NOMO-1 treated with dmso at 0.1 percent for 144 hours (cell line): Measurements from ENCODE around the gene ZNF445.
"Not testable (repeated sequence)": the region's sequence is repeated elsewhere in the genome, so short reads cannot be mapped to it uniquely, and the experiment has no call there.

Source experiments
- DNase-seq: peaks from one replicate; lab custom pipeline; 2025; ENCODE audit not compliant: unreplicated experiment; lab: John Stamatoyannopoulos, UW

ZNF445 gene

GRCh38 chr3:44476963-44477311 lies 533 bp downstream of the ZNF445 start:
- DNase-seq: no peak

DNA sequence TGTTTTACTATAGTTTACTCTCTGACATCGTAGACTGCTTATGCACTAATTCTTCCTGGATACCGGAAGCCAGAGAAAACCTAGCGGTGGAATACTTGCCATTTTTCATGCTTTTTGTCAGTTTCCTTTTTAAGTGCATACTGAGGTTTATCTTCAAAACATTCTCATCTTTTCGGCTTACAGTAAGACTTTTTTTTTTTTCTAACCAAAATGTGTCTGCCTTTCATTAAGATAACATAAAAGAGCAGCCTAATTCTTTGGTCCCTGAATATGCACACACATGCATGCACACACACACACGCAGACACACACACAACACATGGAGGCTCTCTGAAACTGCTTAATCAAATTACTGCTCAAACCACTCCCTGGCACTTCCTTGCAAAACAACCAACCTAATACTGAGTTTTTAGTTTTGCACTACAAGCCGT lies 1.3 kb downstream of the ZNF445 start:
- DNase-seq: no peak

DNA sequence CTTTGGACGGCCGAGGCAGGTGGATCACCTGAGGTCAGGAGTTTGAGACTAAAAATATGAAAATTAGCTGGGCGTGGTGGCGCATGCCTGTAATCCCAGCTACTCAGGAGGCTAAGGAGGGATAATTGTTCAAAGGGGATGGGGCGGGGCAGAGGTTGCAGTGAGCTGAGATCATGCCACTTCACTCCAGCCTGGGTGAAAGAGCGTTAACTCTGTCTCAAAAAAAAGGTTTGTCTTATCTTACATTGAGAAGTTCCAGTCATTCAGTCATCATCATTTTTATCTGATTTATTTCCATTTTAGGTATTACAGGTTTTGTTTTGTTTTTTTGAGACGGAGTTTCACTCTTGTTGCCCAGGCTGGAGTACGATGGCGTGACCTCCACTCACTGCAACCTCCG lies 2.6 kb downstream of the ZNF445 start:
- DNase-seq: not testable (repeated sequence)

GRCh38 chr3:44470430-44470829 lies 7.0 kb downstream of the ZNF445 start:
- no peak for DNase-seq

DNA sequence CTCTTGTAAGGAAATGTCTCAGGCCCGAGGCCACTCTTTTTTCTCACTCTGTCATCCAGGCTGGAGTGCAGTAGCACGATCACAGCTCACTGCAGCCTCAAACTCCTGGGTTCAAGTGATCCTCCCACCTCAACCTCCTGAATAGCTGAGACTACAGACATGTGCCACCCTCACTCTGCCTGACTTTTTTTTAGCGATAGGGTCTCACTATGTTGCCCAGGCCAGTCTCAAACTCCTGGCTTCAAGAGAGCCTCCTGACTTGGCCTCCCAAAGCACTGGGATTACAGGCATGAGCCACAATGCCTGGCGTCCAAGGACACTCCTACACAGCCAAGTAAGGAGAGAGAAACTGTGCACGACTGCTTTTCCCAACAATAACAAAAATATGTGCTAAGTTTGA lies 7.6 kb downstream of the ZNF445 start:
- DNase-seq: no peak

DNA sequence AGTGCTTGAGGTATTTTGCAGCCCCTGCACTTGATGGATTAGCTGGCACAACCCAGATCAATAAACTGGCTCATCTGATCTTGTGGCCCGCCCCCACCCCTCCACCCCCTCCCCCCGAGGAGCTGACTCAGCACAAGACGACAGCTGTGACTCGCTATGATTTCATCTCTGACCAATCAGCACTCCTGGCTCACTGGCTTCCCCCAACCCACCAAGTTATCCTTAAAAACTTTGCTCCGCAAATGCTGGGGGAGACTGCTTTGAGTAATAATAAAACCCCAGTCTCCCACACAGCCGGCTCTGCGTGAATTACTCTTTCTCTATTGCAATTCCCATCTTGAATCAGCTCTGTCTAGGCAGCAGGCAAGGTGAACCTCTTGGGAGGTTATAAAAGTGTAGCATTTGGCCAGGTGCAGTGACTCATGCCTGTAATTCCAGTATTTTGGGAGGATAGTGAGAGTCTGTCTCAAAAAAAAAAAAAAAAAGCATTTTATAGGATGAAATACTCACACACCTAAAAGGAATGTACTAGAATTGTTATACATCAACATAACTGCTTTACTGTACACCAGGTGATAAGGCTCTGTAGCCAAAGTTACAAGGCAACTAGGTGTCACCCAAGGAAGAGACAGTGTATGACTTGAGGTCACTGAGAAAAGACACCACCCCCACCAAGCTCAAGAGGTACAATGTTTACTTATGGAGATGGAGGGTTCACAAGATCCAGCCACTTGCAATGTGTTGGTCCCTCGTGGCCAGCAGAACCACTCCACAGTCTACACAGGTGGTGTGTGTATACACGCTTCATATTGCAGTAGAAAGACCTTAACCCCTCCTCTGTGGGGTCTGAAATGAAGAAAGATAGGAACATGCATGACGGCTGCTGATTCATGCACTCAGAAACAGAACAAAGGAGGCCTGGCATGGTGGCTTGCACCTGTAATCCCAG lies 8.6 kb downstream of the ZNF445 start:
- no peak for DNase-seq

- not testable (repeated sequence) for DNase-seq
Measured at GRCh38 chr3:44468099-44468537, 9.4 kb downstream of the ZNF445 start.

DNA sequence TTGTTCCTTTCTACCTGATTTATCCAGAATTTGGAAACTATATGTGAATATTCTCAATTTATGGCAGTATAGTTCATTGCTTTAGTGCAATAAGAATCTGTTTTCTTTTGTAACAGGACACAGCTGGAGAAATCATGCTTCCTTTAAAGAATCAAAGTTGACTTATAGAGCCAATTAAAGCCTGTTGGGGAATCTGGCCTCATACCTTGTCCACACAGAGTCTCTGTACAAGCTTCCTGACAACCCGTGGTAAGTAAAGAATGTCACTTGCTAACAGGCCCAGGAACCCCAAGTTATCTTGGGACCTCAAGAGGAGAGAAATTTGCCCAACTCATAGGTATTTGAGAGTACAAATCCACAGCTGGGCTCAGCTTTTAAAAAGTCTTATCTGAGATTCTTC lies 10.2 kb downstream of the ZNF445 start:
- DNase-seq: no peak

GRCh38 chr3:44464920-44465319 lies 12.6 kb downstream of the ZNF445 start:
- DNase-seq: not testable (repeated sequence)

DNA sequence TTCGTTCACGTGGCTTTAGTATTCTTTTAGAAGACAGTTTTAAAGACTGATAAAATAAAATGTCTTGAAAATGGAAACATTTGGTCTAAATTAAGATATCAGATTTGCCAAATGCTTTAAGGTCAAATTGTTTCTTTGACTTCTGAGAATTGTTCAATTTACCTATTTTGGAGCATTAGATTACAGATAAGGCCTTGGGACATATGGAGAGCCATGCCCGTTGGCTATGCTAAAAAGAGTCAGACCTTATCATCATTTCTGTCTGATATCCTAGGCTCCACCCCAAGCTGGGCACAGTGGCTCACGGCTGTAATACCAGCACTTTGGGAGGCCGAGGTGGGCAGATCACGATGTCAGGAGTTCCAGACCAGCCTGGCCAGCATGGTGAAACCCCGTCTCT lies 13.0 kb downstream of the ZNF445 start:
- DNase-seq: no peak

DNA sequence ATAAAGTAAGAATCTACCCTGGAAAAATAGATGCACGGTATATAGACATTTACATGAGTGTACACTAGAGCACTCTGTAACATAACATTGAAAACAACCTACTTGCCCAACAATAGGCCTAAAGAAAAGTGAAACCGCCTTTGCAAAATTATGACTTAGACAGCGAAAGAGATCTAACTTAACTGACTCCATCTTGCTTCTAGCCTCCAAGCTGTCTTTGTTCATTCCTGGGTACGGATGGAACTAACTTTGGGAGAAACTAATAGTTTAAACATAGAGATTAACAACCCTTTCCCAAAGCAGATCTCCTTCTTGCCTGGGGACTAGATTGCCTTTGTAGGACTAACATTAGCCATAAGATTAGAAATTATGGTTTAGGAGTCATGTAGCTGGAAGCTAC lies 17.4 kb downstream of the ZNF445 start:
- DNase-seq: not testable (repeated sequence)

- no peak for DNase-seq
Measured at GRCh38 chr3:44455318-44455717, 22.2 kb downstream of the ZNF445 start.

- no peak for DNase-seq
Measured at GRCh38 chr3:44454258-44454657, 23.2 kb downstream of the ZNF445 start.

DNA sequence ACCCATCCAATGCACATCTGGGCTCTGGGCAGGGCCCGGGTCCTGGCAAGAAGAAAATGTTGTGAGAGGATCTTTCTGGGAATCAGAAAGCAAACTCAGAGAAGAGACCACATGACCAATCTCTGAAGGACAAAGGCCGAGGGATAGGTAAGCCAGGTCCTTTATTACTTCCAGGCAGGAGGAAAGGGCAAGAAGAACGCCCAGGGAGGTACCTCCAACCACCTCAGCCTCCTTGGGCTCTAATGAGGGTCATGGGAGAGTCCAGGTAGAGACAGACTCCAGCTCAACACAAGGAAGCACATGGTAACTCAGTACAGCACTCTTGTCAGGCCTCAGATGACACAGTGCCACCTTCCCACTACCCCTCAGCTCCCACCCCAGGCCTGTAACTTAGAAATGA lies 26.0 kb downstream of the ZNF445 start:
- DNase-seq: no peak

DNA sequence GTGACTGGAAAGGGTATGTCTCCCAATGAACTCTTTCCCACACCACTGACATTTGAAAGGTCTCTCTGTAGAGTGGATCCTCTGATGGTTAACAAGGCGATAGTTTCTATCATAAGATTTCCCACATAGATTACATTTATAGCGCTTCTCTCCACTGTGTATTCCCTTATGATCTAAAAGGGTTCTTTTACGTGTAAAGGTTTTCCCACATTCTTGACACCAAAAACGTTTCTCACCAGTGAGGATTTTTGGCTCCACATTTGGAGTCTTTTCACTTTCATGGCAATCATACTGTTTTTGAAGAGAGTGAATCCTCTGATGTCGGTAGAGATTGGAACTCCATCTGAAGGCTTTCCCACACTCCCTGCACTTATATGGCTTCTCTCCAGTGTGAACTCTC lies 30.5 kb downstream of the ZNF445 start:
- DNase-seq: no peak

DNA sequence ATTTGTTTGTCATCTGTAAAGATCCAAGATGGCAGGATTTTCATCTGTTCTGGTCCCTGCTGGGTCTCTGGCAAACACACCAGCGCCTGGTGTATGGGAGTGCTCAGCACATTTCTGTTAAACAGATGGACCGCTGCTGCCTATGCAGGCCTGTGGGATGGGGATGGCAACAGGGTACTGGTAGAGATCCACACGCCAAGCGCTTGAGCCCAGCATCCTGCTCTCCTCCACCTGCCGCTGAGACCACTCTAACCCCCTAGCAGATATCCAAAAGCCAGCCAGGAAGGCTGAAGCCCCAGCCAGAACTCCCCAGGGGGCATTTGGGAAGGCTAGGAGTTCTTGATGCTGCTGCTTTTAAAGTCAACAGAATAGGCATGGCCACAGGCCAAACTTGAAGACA lies 31.7 kb downstream of the ZNF445 start:
- DNase-seq: no peak

GRCh38 chr3:44444896-44445691 lies 32.4 kb downstream of the ZNF445 start:
- no peak for DNase-seq

GRCh38 chr3:44444437-44444836 lies 33.0 kb downstream of the ZNF445 start:
- DNase-seq: no peak

DNA sequence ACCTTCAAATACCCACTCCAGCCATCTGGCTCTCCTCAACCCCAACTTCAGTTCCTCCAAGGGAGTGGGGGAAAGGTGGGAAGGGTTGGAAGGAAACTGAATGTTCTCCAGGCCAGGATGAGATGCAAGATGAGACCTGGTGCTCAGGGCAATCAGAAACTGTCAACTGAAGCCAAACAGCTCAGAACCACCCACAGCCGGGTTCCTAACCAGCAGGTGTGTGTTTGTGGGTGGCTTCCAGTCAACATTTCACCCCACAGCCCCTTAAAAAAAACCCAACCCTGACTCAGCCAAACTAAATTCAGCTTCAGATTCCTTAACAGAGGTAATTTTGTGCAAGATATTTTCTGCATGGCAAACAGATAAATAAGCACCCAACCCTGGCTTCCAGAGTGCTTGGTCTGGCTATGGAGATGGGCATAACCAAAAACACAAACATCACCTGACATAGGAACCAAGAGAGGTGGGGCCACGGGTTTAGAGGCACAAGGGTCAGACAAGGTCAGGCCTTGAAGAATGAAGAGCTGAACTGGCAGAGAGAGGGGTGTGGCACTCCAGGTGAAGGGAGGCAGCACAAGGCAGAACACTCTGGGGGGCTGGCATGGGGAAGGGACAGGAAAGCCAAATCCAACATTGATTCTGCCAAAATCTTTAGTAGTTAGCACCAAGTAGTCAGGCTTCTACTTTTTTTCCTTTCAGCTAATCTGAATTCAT lies 34.7 kb downstream of the ZNF445 start:
- DNase-seq: no peak

DNA sequence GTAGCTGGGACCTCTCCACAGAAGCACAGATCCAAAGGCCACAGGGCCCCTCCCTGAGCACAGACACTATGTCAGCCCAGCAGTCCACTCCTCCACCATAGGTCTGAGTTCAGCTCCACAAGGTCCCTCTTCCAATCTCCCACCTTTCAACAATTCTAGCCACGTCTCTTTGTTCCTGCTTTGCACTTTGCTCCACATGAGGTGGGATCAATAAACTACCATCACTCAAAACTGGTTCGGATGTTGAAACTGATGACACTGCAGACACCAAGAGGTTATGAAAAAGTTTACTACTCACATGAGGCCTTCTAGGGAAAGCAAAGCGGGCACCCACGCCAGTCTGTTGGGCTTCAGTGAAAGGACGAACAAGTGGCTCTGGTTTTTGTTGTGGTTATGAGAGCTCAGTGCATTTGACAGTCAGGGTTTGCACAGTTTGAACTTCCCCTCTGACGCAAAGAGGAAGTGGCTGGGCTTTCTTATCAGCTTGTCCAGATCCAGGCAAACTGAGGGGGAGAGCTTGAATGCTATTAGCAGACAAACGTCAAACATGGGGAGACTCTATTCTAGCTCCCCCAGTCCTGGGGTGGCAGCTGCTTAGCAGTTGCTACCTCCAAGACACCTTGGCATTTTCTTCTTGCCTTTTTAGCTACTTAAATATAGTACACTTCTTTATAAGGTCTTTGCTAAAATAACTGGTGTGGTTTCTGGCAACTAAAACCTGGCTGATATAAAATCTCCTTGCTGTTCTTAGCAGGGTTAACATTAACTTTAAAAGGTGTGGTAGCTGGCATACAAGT lies 37.8 kb downstream of the ZNF445 start:
- DNase-seq: peak; percentile 95

GRCh38 chr3:44437800-44438199 lies 39.7 kb downstream of the ZNF445 start:
- DNase-seq: no peak
